Neural progenitor cell (in vitro differentiated cells): Measurements from ENCODE around the gene LIAS.

Experiments used
- EZH2 ChIP-seq: fragments of 200-600 bp; sonication (generic); IDR thresholded peaks from 2 replicates; pipeline ENCODE4 v1.6.1; 2017; ENCODE audit warnings: antibody characterized with exemption, mild to moderate bottlenecking, moderate library complexity
- TF ChIP-seq, protein P1 (sequence below): fragments of 200-600 bp; sonication (generic); IDR thresholded peaks from 2 replicates; pipeline ENCODE4 v1.5.1; 2017; ENCODE audit warnings: antibody characterized with exemption, mild to moderate bottlenecking

DNA sequence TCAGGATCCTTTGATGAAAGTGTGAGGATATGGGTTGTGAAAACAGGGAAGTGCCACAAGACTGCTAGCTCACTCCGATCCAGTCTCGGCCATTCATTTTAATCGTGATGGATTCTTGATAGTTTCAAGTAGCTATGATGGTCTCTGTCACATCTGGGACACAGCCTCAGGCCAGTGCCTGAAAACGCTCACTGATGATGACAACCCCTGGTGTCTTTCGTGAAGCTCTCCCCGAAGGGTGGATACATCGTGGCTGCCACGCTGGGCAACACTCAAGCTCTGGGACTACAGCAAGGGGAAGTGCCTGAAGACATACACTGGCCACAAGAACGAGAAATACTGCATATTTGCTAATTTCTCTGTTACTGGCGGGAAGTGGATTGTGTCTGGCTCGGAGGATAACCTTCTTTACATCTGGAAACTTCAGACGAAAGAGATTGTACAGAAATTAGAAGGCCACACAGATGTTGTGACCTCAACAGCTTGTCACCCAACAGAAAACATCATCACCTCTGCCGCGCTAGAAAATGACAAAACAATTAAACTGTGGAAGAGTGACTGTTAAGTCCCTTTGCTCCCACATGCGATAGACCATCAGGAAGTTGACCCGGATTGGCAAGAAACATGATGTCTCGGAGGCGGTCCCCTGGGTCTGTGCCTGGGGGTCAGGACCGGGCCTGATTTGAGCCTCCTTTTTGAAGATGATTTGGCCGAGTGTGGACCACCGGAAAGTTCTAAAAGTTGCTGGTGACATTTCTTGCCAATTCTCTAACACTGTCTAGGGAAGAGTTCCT lies 22.2 kb downstream of the LIAS start:
- TF ChIP-seq, protein P1, sequence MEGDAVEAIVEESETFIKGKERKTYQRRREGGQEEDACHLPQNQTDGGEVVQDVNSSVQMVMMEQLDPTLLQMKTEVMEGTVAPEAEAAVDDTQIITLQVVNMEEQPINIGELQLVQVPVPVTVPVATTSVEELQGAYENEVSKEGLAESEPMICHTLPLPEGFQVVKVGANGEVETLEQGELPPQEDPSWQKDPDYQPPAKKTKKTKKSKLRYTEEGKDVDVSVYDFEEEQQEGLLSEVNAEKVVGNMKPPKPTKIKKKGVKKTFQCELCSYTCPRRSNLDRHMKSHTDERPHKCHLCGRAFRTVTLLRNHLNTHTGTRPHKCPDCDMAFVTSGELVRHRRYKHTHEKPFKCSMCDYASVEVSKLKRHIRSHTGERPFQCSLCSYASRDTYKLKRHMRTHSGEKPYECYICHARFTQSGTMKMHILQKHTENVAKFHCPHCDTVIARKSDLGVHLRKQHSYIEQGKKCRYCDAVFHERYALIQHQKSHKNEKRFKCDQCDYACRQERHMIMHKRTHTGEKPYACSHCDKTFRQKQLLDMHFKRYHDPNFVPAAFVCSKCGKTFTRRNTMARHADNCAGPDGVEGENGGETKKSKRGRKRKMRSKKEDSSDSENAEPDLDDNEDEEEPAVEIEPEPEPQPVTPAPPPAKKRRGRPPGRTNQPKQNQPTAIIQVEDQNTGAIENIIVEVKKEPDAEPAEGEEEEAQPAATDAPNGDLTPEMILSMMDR, result no peak
- TF ChIP-seq EZH2, result no peak
